CD4-positive, alpha-beta memory T cell (primary cell): Measurements from ENCODE around the gene MCEE. TPM values are rescaled to one million over a fixed set of nuclear protein-coding genes. Genes with fewer than 3 reads are reported as not detected.
"Not testable (repeated sequence)": the region's sequence is repeated elsewhere in the genome, so short reads cannot be mapped to it uniquely, and the experiment has no call there.

ENCODE experiments used
- CTCF ChIA-PET: fragments of 350-600 bp; sonication (Branson Sonifier 250); formaldehyde crosslinking; loops from one replicate; lab custom pipeline; 2021; ENCODE audit warnings: inconsistent platforms; ENCODE audit not compliant: partially characterized antibody; lab: Charles Lee
- POLR2A ChIA-PET: fragments of 350-600 bp; sonication (Branson Sonifier 250); formaldehyde crosslinking; loops from one replicate; lab custom pipeline; 2021; ENCODE audit not compliant: partially characterized antibody; lab: Charles Lee
- DNase-seq, 5 donors: peaks; one replicate each; pipeline versions ENCODE4 v3.0.0 to v3.0.0-alpha.2; 2020 to 2022; ENCODE audit warnings: mixed read lengths in 1 of 5
- H3K27ac ChIP-seq: one replicate; pipeline ENCODE4 v1.7.0; 2013; ENCODE audit warnings: low read depth, low read length
- H3K27me3 ChIP-seq: 2 replicates; pipeline ENCODE4 v1.7.0; 2013; ENCODE audit warnings: mild to moderate bottlenecking, low read length, moderate library complexity; ENCODE audit not compliant: insufficient read depth
- H3K36me3 ChIP-seq: 2 replicates; pipeline ENCODE4 v1.7.0; 2013; ENCODE audit warnings: mild to moderate bottlenecking, low read length, moderate library complexity; ENCODE audit not compliant: insufficient read depth
- H3K4me1 ChIP-seq: 2 replicates; pipeline ENCODE4 v1.7.0; 2013; ENCODE audit warnings: mild to moderate bottlenecking, low read length, moderate library complexity; ENCODE audit not compliant: insufficient read depth
- H3K4me3 ChIP-seq, 2 donors: one replicate each; pipeline ENCODE4 v1.7.0; 2013; ENCODE audit warnings: low read length in 2 of 2, mild to moderate bottlenecking in 1 of 2
- H3K9me3 ChIP-seq, 2 donors: one replicate each; pipeline ENCODE4 v1.7.0; 2013; ENCODE audit warnings: low read length in 2 of 2, control low read depth in 1 of 2; ENCODE audit not compliant: control insufficient read depth in 1 of 2
- H3K27ac Mint-ChIP-seq, 7 donors: one replicate each; pipeline ENCODE4 v1.8.0; 2020 to 2021; ENCODE audit warnings: mixed read lengths in 7 of 7, mild to moderate bottlenecking in 6 of 7, inconsistent platforms in 3 of 7, moderate library complexity in 3 of 7
- H3K27me3 Mint-ChIP-seq, 2 donors: one replicate each; pipeline ENCODE4 v1.8.0; 2020 to 2021; ENCODE audit warnings: mixed read lengths in 2 of 2
- H3K36me3 Mint-ChIP-seq, 2 donors: one replicate each; pipeline ENCODE4 v1.8.0; 2020 to 2021; ENCODE audit warnings: mixed read lengths in 2 of 2, inconsistent platforms in 1 of 2, mild to moderate bottlenecking in 1 of 2
- H3K4me1 Mint-ChIP-seq, 4 donors: one replicate each; pipeline ENCODE4 v1.8.0; 2020 to 2021; ENCODE audit warnings: mixed read lengths in 4 of 4, mild to moderate bottlenecking in 1 of 4
- H3K4me3 Mint-ChIP-seq, 8 donors: one replicate each; pipeline ENCODE4 v1.8.0; 2020 to 2021; ENCODE audit warnings: mixed read lengths in 8 of 8, mild to moderate bottlenecking in 7 of 8, moderate library complexity in 6 of 8, inconsistent platforms in 3 of 8
- H3K9me3 Mint-ChIP-seq, 8 donors: one replicate each; pipeline ENCODE4 v1.8.0; 2020 to 2021; ENCODE audit warnings: mixed read lengths in 8 of 8, mild to moderate bottlenecking in 5 of 8, inconsistent platforms in 3 of 8, moderate library complexity in 1 of 8
- intact Hi-C: fragments of 100-400 bp; cut with micrococcal nuclease; formaldehyde crosslinking; loops from one replicate; pipeline ENCODE4 v1.15.1; 2023
- polyA plus RNA-seq, 2 donors: library from polyadenylated mRNA; unstranded; fragments of 300-500 nt; fragmentation: Illumina TruSeq; gene quantifications; one replicate each; pipeline ENCODE4 v1.2.3, GENCODE V29; 2021
- total RNA-seq, 2 experiments: library from RNA; stranded (reverse); gene quantifications; one replicate each; pipeline ENCODE4 v1.2.3, GENCODE V29; 2021

MCEE gene
- total and polyA plus RNA-seq, 4 experiments from 2014 or later: 20.7 to 30.0 (median 25.9) TPM

DNA sequence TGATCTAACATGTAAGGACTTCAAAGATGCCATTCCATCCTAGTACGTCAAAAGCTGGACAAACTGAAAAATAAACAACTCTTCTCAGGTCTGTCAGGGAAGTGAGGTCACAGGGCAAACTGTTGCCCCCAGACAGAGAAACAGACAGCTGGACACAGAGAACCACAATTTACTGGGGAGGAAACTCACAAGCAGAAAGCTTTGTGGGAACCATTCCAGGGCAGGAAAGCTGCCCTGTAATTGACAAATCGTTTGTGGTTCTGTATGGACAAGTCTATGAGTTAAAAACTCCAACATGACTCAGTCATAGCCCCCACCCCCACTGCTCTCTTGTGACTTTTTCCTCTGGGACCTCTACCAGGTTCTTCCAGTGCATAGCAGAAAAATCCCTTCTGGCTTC, 28.4 kb downstream of the MCEE start:
- Mint-ChIP-seq H3K4me1 (peaks cover 0 to 2% (median 0%) of the 10 kb centered on the region in 4 donors), H3K27ac (no peak overlapping the region), H3K4me3 (no peak overlapping the region), H3K9me3 (no peaks in the 10 kb centered on the region), H3K27me3 (peaks cover 0 to 4% of the 10 kb centered on the region in 2 donors), H3K36me3 (no peaks in the 10 kb centered on the region)
- Histone ChIP-seq H3K27ac (no peak overlapping the region), H3K9me3 (no peaks in the 10 kb centered on the region), H3K36me3 (no peaks in the 10 kb centered on the region), H3K27me3 (no peaks in the 10 kb centered on the region), H3K4me1 (no peaks in the 10 kb centered on the region), H3K4me3 (no peak overlapping the region)
- ChIA-PET CTCF (interaction anchor here (1.2 to 3.4 kb wide), 8 partner anchors 9 to 1478 kb away, joined by 3 to 26 read pairs (median 10); partner anchors contain the start of gene NAGK), POLR2A (interaction anchor here (2.6 kb wide), 1 partner anchor 33 kb away, joined by 17 read pairs; the partner anchor contains the start of gene NAGK)
- intact Hi-C loops: no loop called here
- no peak for DNase-seq

DNA sequence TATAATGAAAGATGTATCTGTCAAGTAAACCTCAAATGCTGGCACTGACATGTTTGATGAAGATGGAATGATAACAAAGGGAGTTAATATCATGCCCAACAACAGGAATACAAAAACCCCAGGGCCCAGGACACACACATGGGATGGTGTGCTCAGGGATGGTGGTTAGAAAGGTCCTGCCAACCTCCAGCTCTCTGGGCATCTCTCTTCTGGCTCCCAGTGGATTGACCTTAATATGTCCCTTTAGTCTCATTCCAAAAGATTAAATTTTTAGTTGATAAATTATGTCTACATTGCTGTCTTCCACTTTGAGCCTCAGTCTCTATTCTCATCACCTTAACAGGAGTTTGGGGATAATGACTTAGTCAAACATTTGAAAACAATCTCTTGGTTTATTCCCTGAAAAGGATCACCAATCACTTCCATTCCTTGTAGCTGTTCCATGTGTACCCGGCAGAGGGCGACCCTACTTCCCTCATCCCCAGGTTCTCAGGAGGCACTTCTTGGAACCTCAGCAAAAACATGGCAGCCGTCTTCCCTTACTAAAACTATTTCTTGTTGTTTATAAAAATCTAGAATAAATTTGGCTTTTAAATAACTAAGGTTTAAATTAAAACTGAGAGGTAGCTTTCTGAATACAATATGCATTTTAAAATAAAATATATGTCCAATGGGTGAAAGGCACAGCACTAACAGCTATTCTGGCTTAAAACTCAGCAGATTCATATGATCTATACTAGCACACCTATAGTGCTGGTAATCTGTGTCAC, 29.6 kb downstream of the MCEE start:
- no peaks in the 10 kb centered on the region for H3K9me3 ChIP-seq
- no peaks in the 10 kb centered on the region for H3K4me1 ChIP-seq
- intact Hi-C loops: no loop called here
- no peaks in the 10 kb centered on the region for H3K36me3 ChIP-seq
- peaks cover 0 to 2% (median 0%) of the 10 kb centered on the region in 4 donors for H3K4me1 Mint-ChIP-seq
- CTCF ChIA-PET: interaction anchor here (0.6 to 3.4 kb wide), 21 partner anchors 9 to 1480 kb away, joined by 3 to 26 read pairs (median 4); partner anchors contain the start of genes MCEE, MPHOSPH10, NAGK and ZNF638
- no peaks in the 10 kb centered on the region for H3K27me3 ChIP-seq
- H3K27ac Mint-ChIP-seq: no peak overlapping the region
- H3K36me3 Mint-ChIP-seq: no peaks in the 10 kb centered on the region
- no peak overlapping the region for H3K4me3 Mint-ChIP-seq
- POLR2A ChIA-PET: interaction anchor here (0.6 to 2.6 kb wide), 2 partner anchors 29 to 32 kb away, joined by 3 to 17 read pairs; partner anchors contain the start of genes MCEE and NAGK
- H3K27me3 Mint-ChIP-seq: peaks cover 0 to 4% of the 10 kb centered on the region in 2 donors
- H3K27ac ChIP-seq: no peak overlapping the region
- H3K4me3 ChIP-seq: no peak overlapping the region
- H3K9me3 Mint-ChIP-seq: no peaks in the 10 kb centered on the region
- peak; percentile 6 to 55 (median 19) for DNase-seq

DNA sequence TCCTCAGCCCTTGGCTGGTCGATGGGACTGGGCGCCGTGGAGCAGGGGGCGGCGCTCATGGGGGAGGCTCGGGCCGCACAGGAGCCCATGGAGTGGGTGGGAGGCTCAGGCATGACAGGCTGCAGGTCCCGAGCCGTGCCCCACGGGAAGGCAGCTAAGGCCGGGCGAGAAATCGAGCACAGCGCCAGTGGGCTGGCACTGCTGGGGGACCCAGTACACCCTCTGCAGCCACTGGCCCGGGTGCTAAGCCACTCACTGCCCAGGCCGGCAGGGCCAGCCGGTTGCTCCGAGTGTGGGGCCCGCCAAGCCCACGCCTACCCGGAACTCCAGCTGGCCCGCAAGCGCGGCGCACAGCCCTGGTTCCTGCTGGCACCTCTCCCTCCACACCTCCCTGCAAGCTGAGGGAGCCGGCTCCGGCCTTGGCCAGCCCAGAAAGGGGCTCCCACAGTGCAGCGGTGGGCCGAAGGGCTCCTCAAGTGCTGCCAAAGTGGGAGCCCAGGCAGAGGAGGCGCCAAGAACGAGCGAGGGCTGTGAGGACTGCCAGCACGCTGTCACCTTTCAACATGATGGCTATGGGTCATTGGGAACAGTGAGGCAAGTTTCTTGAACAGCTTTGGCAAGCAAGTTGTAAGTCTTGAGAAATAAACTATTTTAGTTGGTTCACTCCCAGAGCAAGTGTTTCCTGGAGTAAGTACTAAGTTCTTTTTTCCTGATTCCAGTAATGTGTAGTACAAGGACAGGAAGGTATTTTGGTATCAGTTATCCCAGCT, 37.4 kb downstream of the MCEE start:
- H3K4me3 ChIP-seq, intact Hi-C loops, H3K27ac Mint-ChIP-seq, H3K27ac ChIP-seq, H3K27me3 ChIP-seq, DNase-seq, H3K36me3 Mint-ChIP-seq, H3K9me3 Mint-ChIP-seq, H3K4me1 ChIP-seq, H3K4me3 Mint-ChIP-seq, H3K36me3 ChIP-seq, H3K27me3 Mint-ChIP-seq, H3K9me3 ChIP-seq, H3K4me1 Mint-ChIP-seq, POLR2A ChIA-PET: not testable (repeated sequence)
- CTCF ChIA-PET: interaction anchor here (2.0 kb wide), 1 partner anchor 8 kb away, joined by 11 read pairs; no protein-coding TSS in a partner anchor

DNA sequence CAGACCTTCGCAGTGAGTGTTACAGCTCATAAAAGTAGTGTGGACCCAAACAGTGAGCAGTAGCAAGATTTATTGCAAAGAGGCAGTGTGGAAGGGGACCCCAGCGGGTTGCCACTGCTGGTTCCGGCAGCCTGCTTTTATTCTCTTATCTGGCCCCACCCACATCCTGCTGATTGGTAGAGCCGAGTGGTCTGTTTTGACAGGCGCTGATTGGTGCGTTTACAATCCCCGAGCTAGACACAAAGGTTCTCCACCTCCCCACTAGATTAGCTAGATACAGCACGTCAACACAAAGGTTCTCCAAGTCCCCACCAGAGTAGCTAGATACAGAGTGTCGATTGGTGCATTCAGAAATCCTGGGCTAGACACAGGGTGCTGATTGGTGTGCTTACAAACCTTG, 38.2 kb downstream of the MCEE start:
- H3K9me3 ChIP-seq, H3K9me3 Mint-ChIP-seq, H3K27ac ChIP-seq, H3K4me3 Mint-ChIP-seq, H3K27ac Mint-ChIP-seq, H3K36me3 ChIP-seq, intact Hi-C loops, DNase-seq, H3K4me3 ChIP-seq, H3K36me3 Mint-ChIP-seq, H3K4me1 ChIP-seq, H3K27me3 ChIP-seq, H3K4me1 Mint-ChIP-seq: not testable (repeated sequence)
- H3K27me3 Mint-ChIP-seq: peaks cover 5 to 12% of the 10 kb centered on the region in 2 donors
- ChIA-PET CTCF (interaction anchor here (0.7 to 2.0 kb wide), 2 partner anchors 8 to 240 kb away, joined by 3 to 11 read pairs; partner anchors contain the start of gene ZNF638), POLR2A (interaction anchor here (1.1 kb wide), 1 partner anchor 38 kb away, joined by 4 read pairs; the partner anchor contains the start of gene MCEE)

DNA sequence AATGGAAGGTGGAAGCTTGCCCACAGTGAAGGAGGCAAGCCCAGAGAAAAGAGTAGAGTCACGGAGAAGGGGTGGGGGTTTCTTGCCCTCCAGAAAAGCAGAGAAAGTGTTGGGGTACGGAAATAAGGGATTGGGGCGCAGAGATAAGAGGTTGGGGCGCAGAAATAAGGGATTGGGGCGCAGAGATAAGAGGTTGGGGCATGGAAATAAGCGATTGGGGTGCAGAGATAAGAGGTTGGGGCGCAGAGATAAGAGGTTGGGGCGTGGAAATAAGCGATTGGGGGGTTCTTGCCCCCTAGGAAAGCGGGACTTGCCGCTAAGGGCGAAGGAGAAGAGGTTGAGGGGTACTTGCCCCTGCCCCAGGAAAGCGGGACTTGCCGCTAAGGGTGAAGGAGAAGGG, 40.6 kb downstream of the MCEE start:
- intact Hi-C loops, H3K27ac ChIP-seq, H3K9me3 Mint-ChIP-seq, H3K27ac Mint-ChIP-seq, H3K4me3 ChIP-seq, H3K36me3 ChIP-seq, POLR2A ChIA-PET, H3K4me1 ChIP-seq, H3K27me3 ChIP-seq, CTCF ChIA-PET, H3K36me3 Mint-ChIP-seq, H3K9me3 ChIP-seq, H3K4me1 Mint-ChIP-seq: not testable (repeated sequence)
- H3K27me3 Mint-ChIP-seq: peaks cover 5 to 12% of the 10 kb centered on the region in 2 donors
- peak in 1 of 5 donors; percentile 16 for DNase-seq
- peak overlapping the region in 1 of 8 donors; percentile 39 for H3K4me3 Mint-ChIP-seq

DNA sequence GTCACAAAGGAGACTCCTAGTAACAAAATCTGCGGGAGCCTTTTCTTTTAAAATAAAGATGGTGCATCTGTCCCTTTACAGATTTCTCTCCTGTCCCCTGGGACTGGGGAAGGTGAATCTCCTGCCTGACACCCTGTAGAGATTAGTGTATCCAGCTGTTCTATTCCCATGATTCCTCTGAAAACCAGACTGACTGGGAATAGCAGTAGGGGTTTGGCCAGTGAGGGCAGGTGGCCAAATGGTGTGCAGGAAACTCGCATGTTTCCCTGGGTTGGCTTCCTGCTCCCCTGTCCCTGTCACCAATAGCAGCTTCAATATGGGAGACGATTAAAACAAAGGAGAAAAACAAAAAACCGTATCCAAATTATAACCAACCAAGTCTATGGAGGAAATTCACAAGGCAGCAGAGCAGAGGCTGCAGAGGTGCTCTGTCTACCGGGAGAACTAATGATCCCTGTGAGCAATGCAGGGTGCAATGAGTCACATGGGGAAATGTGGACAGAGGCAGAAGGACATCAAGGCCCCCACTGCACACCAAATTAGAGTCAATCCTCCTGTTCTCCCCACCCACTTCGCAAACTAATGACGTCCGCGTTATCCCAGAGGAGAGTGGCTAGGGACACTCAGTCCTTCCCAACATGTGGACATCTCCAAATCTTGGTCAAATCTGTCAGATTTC, 44.6 kb downstream of the MCEE start:
- H3K27ac ChIP-seq, H3K9me3 Mint-ChIP-seq, H3K36me3 Mint-ChIP-seq, H3K27me3 ChIP-seq, H3K4me3 ChIP-seq, intact Hi-C loops, H3K9me3 ChIP-seq, H3K36me3 ChIP-seq, CTCF ChIA-PET, H3K4me3 Mint-ChIP-seq, H3K4me1 ChIP-seq: not testable (repeated sequence)
- peaks cover 5 to 12% of the 10 kb centered on the region in 2 donors for H3K27me3 Mint-ChIP-seq
- peak in 1 of 5 donors; percentile 13 for DNase-seq
- H3K27ac Mint-ChIP-seq: peak overlapping the region in 1 of 7 donors; percentile 19
- H3K4me1 Mint-ChIP-seq: peaks cover 6 to 22% (median 16%) of the 10 kb centered on the region in 4 donors
- POLR2A ChIA-PET: interaction anchor here (1.6 kb wide), 1 partner anchor 44 kb away, joined by 6 read pairs; the partner anchor contains the start of gene MCEE
